Small intestine (tissue), 7 donors: ENCODE results near the gene C3. TPM values are rescaled to one million over a fixed set of nuclear protein-coding genes. Genes with fewer than 3 reads are reported as not detected.

Experiments
- DNase-seq, 2 donors: peaks; one replicate each; pipeline versions ENCODE4 v3.0.0 to v3.0.0-alpha.2; 2013
- FAIRE-seq: peaks from 2 replicates; lab custom pipeline; 2012; peaks lifted over from hg19 to GRCh38; lab: Jason Lieb, UNC
- H3K27ac ChIP-seq, 3 donors: one replicate each; pipeline ENCODE4 v1.5.1; 2013; ENCODE audit warnings: low read length in 2 of 3, mild to moderate bottlenecking in 2 of 3, control low read depth in 1 of 3, inconsistent platforms in 1 of 3, low read depth in 1 of 3, moderate library complexity in 1 of 3
- H3K27me3 ChIP-seq, 3 donors: one replicate each; pipeline ENCODE4 v1.6.1; 2013; ENCODE audit warnings: low read length in 3 of 3, inconsistent platforms in 1 of 3; ENCODE audit not compliant: control insufficient read depth in 3 of 3, insufficient read depth in 3 of 3
- H3K36me3 ChIP-seq, 3 donors: one replicate each; pipeline ENCODE4 v1.6.1; 2013; ENCODE audit warnings: low read length in 3 of 3, inconsistent platforms in 1 of 3, low read depth in 1 of 3, mild to moderate bottlenecking in 1 of 3, moderate library complexity in 1 of 3; ENCODE audit not compliant: control insufficient read depth in 3 of 3, insufficient read depth in 2 of 3
- H3K4me1 ChIP-seq, 3 donors: one replicate each; pipeline ENCODE4 v1.6.1; 2013; ENCODE audit warnings: low read length in 2 of 3, inconsistent platforms in 1 of 3, low read depth in 1 of 3, mild to moderate bottlenecking in 1 of 3, moderate library complexity in 1 of 3; ENCODE audit not compliant: control insufficient read depth in 3 of 3, insufficient read depth in 2 of 3
- H3K4me3 ChIP-seq, 3 donors: one replicate each; pipeline ENCODE4 v1.5.1; 2013; ENCODE audit warnings: low read length in 3 of 3, control low read depth in 1 of 3, inconsistent platforms in 1 of 3, low read depth in 1 of 3, mild to moderate bottlenecking in 1 of 3, moderate library complexity in 1 of 3
- H3K9me3 ChIP-seq, 2 donors: one replicate each; pipeline ENCODE4 v1.6.1; 2013; ENCODE audit warnings: low read depth in 1 of 2, low read length in 1 of 2; ENCODE audit not compliant: control insufficient read depth in 2 of 2, insufficient read depth in 1 of 2
- WGBS, 3 donors: extraction: QIAGEN DNeasy Blood & Tissue Kit; methylation state at CpG; one replicate each; pipeline ENCODE4 v1.1.7; 2013; 5-methylcytosine and 5-hydroxymethylcytosine counted together
- polyA plus RNA-seq, 4 donors: library from polyadenylated mRNA; stranded (reverse) in 3 of 4; unstranded in 1 of 4; fragments of 200-250 nt in 3 of 4; fragments of 120-200 nt in 1 of 4; gene quantifications; one replicate each; pipeline versions ENCODE4 v1.2.1 to v1.2.3, GENCODE V29; 2013
- donor health status: healthy with polysubstance abuse.
- donor health status: control.
- donor health status: control.
- donor health status: Bipolar disorder and iron deficiency.
- donor health status: healthy.

Gene C3
- polyA plus RNA-seq, 4 donors = 9.5 to 552 (median 63.2) TPM

- H3K27ac ChIP-seq = peak overlapping the region in 1 of 3 donors; percentile 46
- WGBS, 3 donors = 29 to 47% (median 35%) methylated on average over 13 of the region's 13 CpGs
- DNase-seq (peak in 1 of 2 donors; percentile 58), FAIRE-seq (no peak)
- peaks cover 0 to 4% of the 10 kb centered on the region in 2 donors for H3K9me3 ChIP-seq
- no peak overlapping the region for H3K4me3 ChIP-seq
- H3K4me1 ChIP-seq = peaks cover 2 to 32% (median 3%) of the 10 kb centered on the region in 3 donors
- H3K27me3 ChIP-seq = peaks cover 0 to 3% (median 0%) of the 10 kb centered on the region in 3 donors
- peaks cover 0 to 2% (median 0%) of the 10 kb centered on the region in 3 donors for H3K36me3 ChIP-seq
Observed at GRCh38 chr19:6723108-6723618, 2.7 kb upstream of the C3 start.

- Histone ChIP-seq H3K9me3 (no peaks in the 10 kb centered on the region), H3K27ac (no peak overlapping the region), H3K4me3 (no peak overlapping the region), H3K36me3 (peaks cover 0 to 4% (median 0%) of the 10 kb centered on the region in 3 donors), H3K27me3 (peaks cover 0 to 3% (median 0%) of the 10 kb centered on the region in 3 donors), H3K4me1 (peaks cover 2 to 32% (median 3%) of the 10 kb centered on the region in 3 donors)
- FAIRE-seq (no peak), DNase-seq (no peak)
- WGBS, 3 donors = 56 to 64% (median 58%) methylated on average over 5 of the region's 5 CpGs
Observed at GRCh38 chr19:6721773-6722172, 1.3 kb upstream of the C3 start.

DNA sequence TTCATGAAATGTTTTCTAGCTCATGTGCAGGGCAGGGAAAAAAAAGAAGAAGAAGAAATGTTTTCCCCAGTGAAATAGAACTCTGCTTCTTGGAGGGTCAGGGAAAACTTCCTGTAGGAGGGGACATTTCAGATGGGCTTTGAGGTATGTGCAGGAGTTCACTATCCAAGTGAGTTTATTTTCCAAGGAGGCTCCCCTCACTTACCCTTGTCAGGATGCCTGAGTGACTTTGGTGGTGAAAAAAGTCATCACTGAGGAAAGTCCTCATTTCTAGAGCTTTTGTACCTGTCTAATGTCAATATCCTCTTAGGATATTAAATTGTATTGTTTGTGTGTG lies 656 bp upstream of the C3 start:
- Histone ChIP-seq H3K36me3 (peaks cover 0 to 4% (median 0%) of the 10 kb centered on the region in 3 donors), H3K9me3 (no peaks in the 10 kb centered on the region), H3K4me3 (no peak overlapping the region), H3K4me1 (peaks cover 2 to 30% (median 3%) of the 10 kb centered on the region in 3 donors), H3K27ac (peak overlapping the region in 1 of 3 donors; percentile 33), H3K27me3 (peaks cover 0 to 3% (median 0%) of the 10 kb centered on the region in 3 donors)
- no peak for DNase-seq
- no peak for FAIRE-seq

- 88 to 99% (median 92%) methylated on average over 3 of the region's 3 CpGs for WGBS, 3 donors
- DNase-seq = no peak
- no peak overlapping the region for H3K4me3 ChIP-seq
- no peak overlapping the region for H3K27ac ChIP-seq
- peaks cover 0 to 4% (median 0%) of the 10 kb centered on the region in 3 donors for H3K36me3 ChIP-seq
- H3K4me1 ChIP-seq = peaks cover 0 to 19% (median 0%) of the 10 kb centered on the region in 3 donors
- H3K9me3 ChIP-seq = no peaks in the 10 kb centered on the region
- no peak for FAIRE-seq
- peaks cover 0 to 3% (median 0%) of the 10 kb centered on the region in 3 donors for H3K27me3 ChIP-seq
Observed at GRCh38 chr19:6719992-6720368, 470 bp downstream of the C3 start.

GRCh38 chr19:6719540-6719861 lies 949 bp downstream of the C3 start:
- no peak overlapping the region for H3K4me3 ChIP-seq

GRCh38 chr19:6718741-6719539 lies 1.5 kb downstream of the C3 start:
- no peak for DNase-seq
- H3K27ac ChIP-seq = no peak overlapping the region
- no peak overlapping the region for H3K4me3 ChIP-seq
- peaks cover 0 to 4% (median 0%) of the 10 kb centered on the region in 3 donors for H3K36me3 ChIP-seq
- no peaks in the 10 kb centered on the region for H3K9me3 ChIP-seq
- H3K4me1 ChIP-seq = peaks cover 0 to 19% (median 0%) of the 10 kb centered on the region in 3 donors
- no peak for FAIRE-seq
- 81 to 85% (median 82%) methylated on average over 19 to 21 of the region's 21 CpGs for WGBS, 3 donors
- peaks cover 0 to 3% (median 0%) of the 10 kb centered on the region in 3 donors for H3K27me3 ChIP-seq

More at GRCh38 chr19:6719540-6719861, 949 bp downstream of the C3 start:
- peaks cover 0 to 19% (median 0%) of the 10 kb centered on the region in 3 donors for H3K4me1 ChIP-seq
- WGBS, 3 donors = 72 to 83% (median 80%) methylated on average over 5 to 6 of the region's 6 CpGs
- no peak for DNase-seq
- peaks cover 0 to 3% (median 0%) of the 10 kb centered on the region in 3 donors for H3K27me3 ChIP-seq
- peaks cover 0 to 4% (median 0%) of the 10 kb centered on the region in 3 donors for H3K36me3 ChIP-seq
- no peak for FAIRE-seq
- H3K27ac ChIP-seq = no peak overlapping the region
- no peaks in the 10 kb centered on the region for H3K9me3 ChIP-seq

GRCh38 chr19:6718111-6718740 lies 2.2 kb downstream of the C3 start:
- H3K27ac ChIP-seq = no peak overlapping the region
- peaks cover 0 to 3% (median 0%) of the 10 kb centered on the region in 3 donors for H3K27me3 ChIP-seq
- H3K36me3 ChIP-seq = peaks cover 0 to 4% (median 0%) of the 10 kb centered on the region in 3 donors
- WGBS, 3 donors = 79 to 81% (median 80%) methylated on average over 20 to 23 of the region's 23 CpGs
- FAIRE-seq (no peak), DNase-seq (no peak)
- H3K4me3 ChIP-seq = no peak overlapping the region
- peaks cover 0 to under 1% of the 10 kb centered on the region in 2 donors for H3K9me3 ChIP-seq
- H3K4me1 ChIP-seq = peaks cover 0 to 17% (median 0%) of the 10 kb centered on the region in 3 donors

- peaks cover 0 to 10% (median 0%) of the 10 kb centered on the region in 3 donors for H3K4me1 ChIP-seq
- 76 to 83% (median 81%) methylated on average over 4 of the region's 4 CpGs for WGBS, 3 donors
- DNase-seq = no peak
- H3K36me3 ChIP-seq = peaks cover 0 to 4% (median 0%) of the 10 kb centered on the region in 3 donors
- no peak for FAIRE-seq
- peaks cover 0 to 3% (median 0%) of the 10 kb centered on the region in 3 donors for H3K27me3 ChIP-seq
- H3K27ac ChIP-seq = no peak overlapping the region
- H3K4me3 ChIP-seq = no peak overlapping the region
- peaks cover 0 to 4% of the 10 kb centered on the region in 2 donors for H3K9me3 ChIP-seq
Observed at GRCh38 chr19:6717441-6717971, 2.9 kb downstream of the C3 start.
